NCI-H345 (cell line): ENCODE results near the gene COL17A1.
A peak's percentile ranks its signal among the peaks of the same experiment; 100 is the strongest.

Experiments
- DNase-seq: peaks from one replicate; lab custom pipeline; 2025; lab: John Stamatoyannopoulos, UW

The COL17A1 gene

GRCh38 chr10:104096692-104097091 is 11.0 kb upstream of the COL17A1 start:
- DNase-seq, result no peak

GRCh38 chr10:104092749-104093148 is 7.1 kb upstream of the COL17A1 start:
- no peak for DNase-seq

- DNase-seq, result no peak
Measured at GRCh38 chr10:104090611-104091010, 4.9 kb upstream of the COL17A1 start.

GRCh38 chr10:104089621-104090020 is 3.9 kb upstream of the COL17A1 start:
- no peak for DNase-seq

- no peak for DNase-seq
Measured at GRCh38 chr10:104088239-104088638, 2.6 kb upstream of the COL17A1 start.

- DNase-seq, result no peak
Measured at GRCh38 chr10:104084482-104085142, 1.1 kb downstream of the COL17A1 start.

- no peak for DNase-seq
Measured at GRCh38 chr10:104081998-104082397, 3.7 kb downstream of the COL17A1 start.

- DNase-seq, result peak; percentile 58
Measured at GRCh38 chr10:104080762-104081161, 4.9 kb downstream of the COL17A1 start.

- DNase-seq, result peak; percentile 14
Measured at GRCh38 chr10:104077663-104078151, 8.0 kb downstream of the COL17A1 start.

- peak; percentile 60 for DNase-seq
Measured at GRCh38 chr10:104077247-104077646, 8.4 kb downstream of the COL17A1 start.

- DNase-seq, result peak; percentile 88
Measured at GRCh38 chr10:104076743-104077160, 8.9 kb downstream of the COL17A1 start.

- no peak for DNase-seq
Measured at GRCh38 chr10:104074505-104074904, 11.2 kb downstream of the COL17A1 start.

GRCh38 chr10:104072786-104073185 is 12.9 kb downstream of the COL17A1 start:
- no peak for DNase-seq

- DNase-seq, result no peak
Measured at GRCh38 chr10:104069613-104070012, 16.1 kb downstream of the COL17A1 start.

- no peak for DNase-seq
Measured at GRCh38 chr10:104067525-104067924, 18.2 kb downstream of the COL17A1 start.

- no peak for DNase-seq
Measured at GRCh38 chr10:104066945-104067344, 18.7 kb downstream of the COL17A1 start.

GRCh38 chr10:104065748-104066147 is 19.9 kb downstream of the COL17A1 start:
- no peak for DNase-seq

GRCh38 chr10:104061196-104061595 is 24.5 kb downstream of the COL17A1 start:
- no peak for DNase-seq

- DNase-seq, result no peak
Measured at GRCh38 chr10:104059364-104059763, 26.3 kb downstream of the COL17A1 start.

- no peak for DNase-seq
Measured at GRCh38 chr10:104057717-104058116, 28.0 kb downstream of the COL17A1 start.

- no peak for DNase-seq
Measured at GRCh38 chr10:104056619-104057273, 28.9 kb downstream of the COL17A1 start.

GRCh38 chr10:104054430-104054829 is 31.2 kb downstream of the COL17A1 start:
- no peak for DNase-seq

- DNase-seq, result no peak
Measured at GRCh38 chr10:104053201-104053600, 32.5 kb downstream of the COL17A1 start.

GRCh38 chr10:104052431-104052830 is 33.2 kb downstream of the COL17A1 start:
- DNase-seq, result no peak
